Right lobe of liver (tissue), 6 donors: ENCODE results near the gene PRSS27. TPM values are rescaled to one million over a fixed set of nuclear protein-coding genes. Genes with fewer than 3 reads are reported as not detected.

Experiments
- ATAC-seq, 4 donors: fragments of 200-7000 bp; cut with Tn5 transposase; one replicate each; pipeline ENCODE4 v1.9.1; 2020; ENCODE audit warnings: mild to moderate bottlenecking in 4 of 4, moderate library complexity in 4 of 4
- DNase-seq, 3 donors: peaks; one replicate each; pipeline ENCODE4 v3.0.0-alpha.2; 2020
- H3K27ac ChIP-seq, 3 donors: fragments of 200-600 bp; one replicate each; pipeline ENCODE4 v1.8.0; 2022
- H3K27me3 ChIP-seq, 2 donors: fragments of 200-600 bp; one replicate each; pipeline ENCODE4 v1.8.0; 2022
- H3K36me3 ChIP-seq, 4 donors: fragments of 200-600 bp; sonication (generic) in 1 of 4; one replicate each; pipeline versions ENCODE4 v1.5.1 to v1.8.0; 2017 to 2022; ENCODE audit warnings: control low read depth in 1 of 4
- H3K4me1 ChIP-seq, 4 donors: fragments of 200-600 bp; sonication (generic) in 1 of 4; one replicate each; pipeline versions ENCODE4 v1.5.1 to v1.8.0; 2017 to 2022; ENCODE audit warnings: control low read depth in 1 of 4
- H3K4me3 ChIP-seq, 3 donors: fragments of 200-600 bp; one replicate each; pipeline ENCODE4 v1.8.0; 2022
- H3K9me3 ChIP-seq, 4 donors: fragments of 200-600 bp; sonication (generic) in 1 of 4; one replicate each; pipeline versions ENCODE4 v1.5.1 to v1.8.0; 2017 to 2022; ENCODE audit warnings: control low read depth in 1 of 4
- POLR2A ChIP-seq: fragments of 450-650 bp; IDR thresholded peaks from one replicate; pipeline ENCODE4 v1.6.1; 2017; ENCODE audit warnings: antibody characterized with exemption, mild to moderate bottlenecking
- WGBS: methylation state at CpG from one replicate; pipeline ENCODE4 v1.1.6; 2018; ENCODE audit warnings: low coverage, low lambda C conversion rate; ENCODE audit not compliant: insufficient coverage; ENCODE audit errors: missing lambda C conversion rate; 5-methylcytosine and 5-hydroxymethylcytosine counted together
- intact Hi-C, 2 donors: fragments of 100-400 bp; cut with DNase I; formaldehyde crosslinking; loops; one replicate each; pipeline versions ENCODE4 v1.11.2 to v1.14.1; 2022
- total RNA-seq, 6 experiments: library from RNA; depleted of rRNA in 2 of 6; stranded (reverse); fragments of >200 nt in 2 of 6; fragmentation: NEBNext Ultra II Directional in 3 of 6; extraction: Animal tissue kit (Norgen Biotek cat#: 25700) in 3 of 6; gene quantifications; one replicate each; pipeline versions ENCODE4 v1.1.0 to v1.2.4, GENCODE V29; 2016 to 2023
- TF ChIP-seq, protein P1 (sequence below), 4 donors: fragments of 200-600 bp in 3 of 4; fragments of 450-650 bp in 1 of 4; IDR thresholded peaks; one replicate each; pipeline versions ENCODE4 v1.5.1 to v1.8.0; 2016 to 2022; ENCODE audit warnings: antibody characterized with exemption in 4 of 4, mild to moderate bottlenecking in 2 of 4
- donor health status: DM: no; HTN: yes; CAD: no.
- donor health status: DM: no; HTN: no; CAD: no.
- donor health status: DM: no; HTN: no; CAD: no.
- donor health status: DM: no; HTN: yes; CAD: no.
- donor health status: DM: no; HTN: yes; CAD: no.

PRSS27 gene
- total RNA-seq, 6 experiments from 2014 or later = 0.13 to 0.98 (median 0.49) TPM; not detected in 2

DNA sequence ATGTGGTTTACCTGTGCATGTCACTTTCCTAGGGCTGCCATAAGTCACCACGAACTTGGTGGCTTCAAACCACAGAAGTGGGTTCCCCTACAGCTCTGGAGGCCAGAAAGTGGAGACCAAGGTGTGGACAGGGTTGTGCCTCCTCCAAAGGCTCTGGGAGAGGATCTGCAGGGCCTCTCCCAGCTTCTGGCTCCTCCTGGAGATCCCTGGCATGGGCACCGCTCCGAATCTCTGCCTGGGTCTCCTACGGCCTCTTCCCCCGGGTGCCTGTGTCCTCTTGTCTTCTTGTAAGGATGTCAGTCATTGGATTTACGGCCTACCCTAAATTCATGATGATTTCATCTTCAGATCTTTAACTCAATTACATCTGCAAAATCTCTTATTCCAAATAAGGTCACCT, 29.9 kb upstream of the PRSS27 start:
- H3K4me1 ChIP-seq = peaks cover 0 to 17% (median 8%) of the 10 kb centered on the region in 4 donors
- H3K4me3 ChIP-seq = no peak overlapping the region
- no peaks in the 10 kb centered on the region for H3K36me3 ChIP-seq
- no peaks in the 10 kb centered on the region for H3K27me3 ChIP-seq
- no peak for ATAC-seq
- no peak overlapping the region for H3K27ac ChIP-seq
- intact Hi-C loops = no loop called here
- no peaks in the 10 kb centered on the region for H3K9me3 ChIP-seq
- WGBS = 58% methylated on average over 1 of the region's 6 CpGs
- peak in 1 of 3 donors; percentile 37 for DNase-seq
- TF ChIP-seq POLR2A = no peak
- TF ChIP-seq, protein P1, sequence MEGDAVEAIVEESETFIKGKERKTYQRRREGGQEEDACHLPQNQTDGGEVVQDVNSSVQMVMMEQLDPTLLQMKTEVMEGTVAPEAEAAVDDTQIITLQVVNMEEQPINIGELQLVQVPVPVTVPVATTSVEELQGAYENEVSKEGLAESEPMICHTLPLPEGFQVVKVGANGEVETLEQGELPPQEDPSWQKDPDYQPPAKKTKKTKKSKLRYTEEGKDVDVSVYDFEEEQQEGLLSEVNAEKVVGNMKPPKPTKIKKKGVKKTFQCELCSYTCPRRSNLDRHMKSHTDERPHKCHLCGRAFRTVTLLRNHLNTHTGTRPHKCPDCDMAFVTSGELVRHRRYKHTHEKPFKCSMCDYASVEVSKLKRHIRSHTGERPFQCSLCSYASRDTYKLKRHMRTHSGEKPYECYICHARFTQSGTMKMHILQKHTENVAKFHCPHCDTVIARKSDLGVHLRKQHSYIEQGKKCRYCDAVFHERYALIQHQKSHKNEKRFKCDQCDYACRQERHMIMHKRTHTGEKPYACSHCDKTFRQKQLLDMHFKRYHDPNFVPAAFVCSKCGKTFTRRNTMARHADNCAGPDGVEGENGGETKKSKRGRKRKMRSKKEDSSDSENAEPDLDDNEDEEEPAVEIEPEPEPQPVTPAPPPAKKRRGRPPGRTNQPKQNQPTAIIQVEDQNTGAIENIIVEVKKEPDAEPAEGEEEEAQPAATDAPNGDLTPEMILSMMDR (IDR thresholded peaks at IDR 0.05) = no peak

DNA sequence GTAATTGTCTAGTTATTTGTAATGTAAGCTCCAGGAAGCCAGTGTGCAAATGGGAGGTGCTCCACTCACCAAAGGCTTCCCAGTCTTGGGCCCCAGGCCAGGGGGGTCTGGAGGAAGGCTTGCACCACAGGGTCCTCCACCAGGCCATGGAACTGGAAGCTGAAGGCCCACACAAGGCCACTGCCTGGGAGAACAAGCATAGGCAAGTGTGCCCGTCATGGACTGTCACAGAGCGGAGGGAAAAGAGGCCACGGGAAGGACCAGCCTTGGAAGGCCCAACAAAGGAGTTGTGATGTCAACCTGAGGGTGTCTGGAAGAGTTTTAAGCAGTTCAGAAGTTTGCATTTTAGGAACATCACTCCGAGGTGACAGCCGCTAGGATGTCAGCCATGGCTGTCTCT, 29.5 kb upstream of the PRSS27 start:
- H3K4me1 ChIP-seq = peaks cover 0 to 13% (median 6%) of the 10 kb centered on the region in 4 donors
- H3K36me3 ChIP-seq = no peaks in the 10 kb centered on the region
- WGBS = 96% methylated on average over 3 of the region's 5 CpGs
- ATAC-seq = no peak
- H3K27me3 ChIP-seq = no peaks in the 10 kb centered on the region
- H3K27ac ChIP-seq = no peak overlapping the region
- no peaks in the 10 kb centered on the region for H3K9me3 ChIP-seq
- no peak overlapping the region for H3K4me3 ChIP-seq
- intact Hi-C loops = no loop called here
- TF ChIP-seq POLR2A = no peak
- TF ChIP-seq, protein P1 (IDR thresholded peaks at IDR 0.05) = no peak
- DNase-seq = peak in 1 of 3 donors; percentile 30

DNA sequence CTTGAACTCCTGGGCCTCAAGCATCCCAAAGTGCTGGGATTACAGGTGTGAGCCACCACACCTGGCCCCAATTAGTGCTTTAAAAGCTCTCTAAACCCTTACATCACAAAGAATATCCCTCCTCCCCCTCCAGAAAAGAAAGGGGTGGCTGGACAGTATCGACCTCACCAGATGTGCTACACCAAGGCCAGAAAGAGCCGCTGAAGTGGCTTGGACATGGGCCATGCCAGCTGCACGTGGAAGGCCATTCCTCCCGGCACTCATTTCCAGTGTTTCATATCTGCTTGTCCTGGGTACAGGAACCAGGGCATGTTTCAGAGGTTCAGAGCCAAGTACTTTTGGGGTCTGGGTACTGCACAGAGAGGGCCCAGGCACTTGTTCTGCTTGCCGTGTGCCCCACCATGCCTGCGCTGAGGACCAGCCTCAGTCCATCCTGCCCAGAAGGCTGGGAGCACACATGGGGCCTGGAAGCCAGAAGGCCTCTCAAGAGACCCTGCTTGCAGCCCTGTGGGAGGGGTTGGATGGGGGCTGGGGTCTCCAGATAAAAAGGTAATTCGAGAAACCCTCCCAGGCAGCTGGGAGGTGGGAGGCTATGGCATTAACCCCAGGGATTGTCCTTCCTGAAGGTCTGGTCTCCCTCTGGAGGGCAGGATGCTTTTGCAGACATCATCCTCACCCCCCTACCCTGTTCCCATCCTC, 28.9 kb upstream of the PRSS27 start:
- no peaks in the 10 kb centered on the region for H3K36me3 ChIP-seq
- TF ChIP-seq, protein P1 (IDR thresholded peaks at IDR 0.05) = no peak
- WGBS = no CpG with 5 or more reads among the region's 7 CpGs
- no peaks in the 10 kb centered on the region for H3K27me3 ChIP-seq
- H3K4me1 ChIP-seq = peaks cover 0 to 8% (median 6%) of the 10 kb centered on the region in 4 donors
- peak in 1 of 3 donors; percentile 17 for DNase-seq
- ATAC-seq = no peak
- H3K27ac ChIP-seq = no peak overlapping the region
- intact Hi-C loops = no loop called here
- no peak overlapping the region for H3K4me3 ChIP-seq
- no peaks in the 10 kb centered on the region for H3K9me3 ChIP-seq

DNA sequence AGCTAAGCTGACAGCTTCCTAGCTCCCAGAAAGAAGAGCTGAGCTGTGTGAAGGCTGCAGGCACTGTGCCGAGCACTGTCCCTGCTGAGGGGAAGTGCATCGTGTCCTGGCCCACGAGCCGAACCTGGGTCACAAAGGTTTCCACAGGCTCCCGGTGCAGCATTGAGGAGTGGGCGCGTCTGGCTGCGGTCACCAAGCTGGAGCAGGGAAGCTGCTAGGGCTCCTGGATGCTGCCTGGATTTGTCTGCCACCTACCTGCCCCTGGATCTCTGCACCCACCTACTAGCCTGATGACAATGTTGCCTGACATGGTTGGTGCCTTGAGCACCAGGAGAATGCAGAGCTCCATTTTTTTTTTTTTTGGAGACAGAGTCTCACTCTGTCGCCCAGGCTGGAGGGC, 25.9 kb upstream of the PRSS27 start:
- no peaks in the 10 kb centered on the region for H3K4me1 ChIP-seq
- WGBS = 62% methylated on average over 2 of the region's 9 CpGs
- DNase-seq (peak in 1 of 3 donors; percentile 44), ATAC-seq (no peak)
- no peaks in the 10 kb centered on the region for H3K36me3 ChIP-seq
- H3K27ac ChIP-seq = no peak overlapping the region
- H3K4me3 ChIP-seq = no peak overlapping the region
- TF ChIP-seq, protein P1 (IDR thresholded peaks at IDR 0.05) = no peak
- no peak for TF ChIP-seq POLR2A
- H3K27me3 ChIP-seq = no peaks in the 10 kb centered on the region
- H3K9me3 ChIP-seq = no peaks in the 10 kb centered on the region
- intact Hi-C loops = no loop called here
